HG02759 (cell line): ENCODE measurements around the gene GNAT3.

Source experiments
- ATAC-seq: cut with Tn5 transposase; IDR thresholded peaks from one replicate; pipeline ENCODE4 v1.9.1; 2021; ENCODE audit warnings: mild to moderate bottlenecking, moderate library complexity; ENCODE audit not compliant: unreplicated experiment

GNAT3 gene

GRCh38 chr7:80505900-80506500 is 5.9 kb downstream of the GNAT3 start:
- no peak for ATAC-seq

DNA sequence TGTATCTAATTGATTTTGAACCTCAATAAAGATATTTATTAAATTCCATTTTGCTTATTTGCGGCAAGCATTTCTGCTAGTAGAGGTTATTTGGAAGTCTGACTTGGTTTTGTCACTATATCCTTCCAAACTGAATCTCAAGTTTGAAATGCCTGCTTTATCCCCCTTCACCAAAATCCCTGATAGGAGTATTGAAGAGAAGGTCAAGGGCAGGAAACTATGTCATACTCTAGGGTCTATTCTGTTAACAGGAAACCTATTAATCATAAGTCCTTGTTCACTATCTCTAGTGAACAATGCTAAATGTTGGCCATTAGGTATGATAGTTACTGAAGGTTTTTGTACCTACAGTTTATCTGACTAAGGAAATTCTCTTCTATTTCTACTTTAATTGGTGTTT is 11.5 kb downstream of the GNAT3 start:
- ATAC-seq = no peak

GRCh38 chr7:80499350-80499953 is 12.4 kb downstream of the GNAT3 start:
- ATAC-seq = no peak

DNA sequence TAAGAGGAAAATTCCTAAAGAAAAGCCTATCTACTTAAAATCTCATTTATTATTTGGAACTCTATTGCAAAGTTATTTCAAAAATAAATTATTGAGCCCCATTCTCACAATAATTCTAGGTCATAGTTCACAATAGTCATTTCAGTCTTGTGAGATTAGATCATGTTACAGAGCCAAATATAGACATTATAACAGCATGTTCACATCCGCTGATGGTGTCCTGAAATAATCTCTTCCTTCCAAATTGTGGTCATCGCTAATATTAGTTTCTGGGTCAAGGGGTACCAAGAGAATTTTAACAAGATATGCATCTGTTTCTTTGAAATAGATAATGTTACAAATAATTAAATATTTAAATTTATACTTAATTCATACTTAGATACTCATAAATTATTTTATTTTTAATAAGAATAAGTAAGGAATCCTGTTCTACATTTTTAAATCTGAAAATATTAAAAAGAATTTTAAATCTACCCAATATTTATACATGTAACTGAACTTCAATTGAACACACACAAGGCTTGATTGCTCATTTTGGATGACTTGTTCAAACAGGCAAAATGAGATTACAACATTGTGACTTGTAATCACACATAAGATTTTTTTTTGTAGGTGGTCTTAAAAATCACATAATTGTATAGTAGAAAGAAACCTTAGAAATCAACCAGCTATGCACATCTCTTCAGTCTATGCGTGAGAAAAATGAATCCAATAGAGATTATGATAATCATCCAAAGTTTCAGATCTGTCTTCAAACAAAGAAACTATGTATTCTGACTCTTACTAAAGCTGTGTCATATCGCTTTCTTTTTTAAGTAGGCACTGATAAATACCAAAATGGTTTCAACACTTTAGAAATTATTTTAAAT is 13.1 kb downstream of the GNAT3 start:
- ATAC-seq = no peak

GRCh38 chr7:80496586-80496985 is 15.3 kb downstream of the GNAT3 start:
- no peak for ATAC-seq

DNA sequence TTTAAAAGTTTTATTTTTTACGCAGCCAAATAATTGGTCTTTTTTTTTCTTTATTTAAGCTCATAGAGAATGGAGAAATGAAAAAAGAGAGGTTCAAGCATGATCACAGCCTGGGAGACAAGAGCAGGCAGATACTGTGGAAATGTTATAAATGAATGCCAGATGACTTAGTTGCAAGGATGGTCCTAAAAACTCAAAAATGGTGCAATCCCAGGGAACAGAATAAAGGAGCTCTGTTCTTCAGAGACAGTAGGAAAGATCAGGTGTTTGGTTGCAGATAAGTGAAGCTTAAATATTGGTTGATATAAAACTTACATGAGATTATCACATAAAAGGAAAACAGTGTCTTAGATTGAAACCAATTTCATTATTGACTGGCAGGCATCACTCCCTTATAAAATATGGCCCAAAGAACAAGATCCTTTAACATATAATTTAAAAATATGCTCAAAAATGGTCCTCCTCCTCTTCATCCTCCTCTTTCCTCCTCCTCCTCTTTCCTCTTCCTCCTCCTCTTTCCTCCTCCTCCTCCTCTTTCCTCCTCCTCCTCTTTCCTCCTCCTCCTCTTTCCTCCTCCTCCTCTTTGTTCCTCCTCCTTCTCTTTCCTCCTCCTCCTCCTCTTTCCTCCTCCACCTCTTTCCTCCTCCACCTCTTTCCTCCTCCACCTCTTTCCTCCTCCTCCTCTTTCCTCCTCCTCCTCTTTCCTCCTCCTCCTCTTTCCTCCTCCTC is 18.6 kb downstream of the GNAT3 start:
- ATAC-seq = no peak

- no peak for ATAC-seq
Measured at GRCh38 chr7:80491462-80491861, 20.4 kb downstream of the GNAT3 start.

GRCh38 chr7:80488851-80489370 is 23.0 kb downstream of the GNAT3 start:
- no peak for ATAC-seq

DNA sequence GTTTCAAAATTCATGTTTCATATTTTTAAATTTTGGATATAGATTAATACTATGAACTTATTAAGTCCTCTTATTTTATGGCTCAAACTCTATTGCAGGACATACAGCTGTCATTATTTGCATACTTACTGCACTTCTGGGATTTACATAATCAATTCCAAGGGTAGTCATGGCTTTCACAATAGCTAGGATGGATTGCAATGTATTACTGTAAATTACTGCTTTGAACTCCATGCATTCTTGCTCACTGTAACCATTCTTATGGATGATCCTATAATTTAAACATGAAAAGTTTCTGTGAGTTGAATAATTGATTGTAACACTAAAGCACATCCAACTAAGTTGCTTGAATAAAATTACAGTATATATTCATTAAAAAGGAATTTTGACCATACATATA is 23.5 kb downstream of the GNAT3 start:
- no peak for ATAC-seq

DNA sequence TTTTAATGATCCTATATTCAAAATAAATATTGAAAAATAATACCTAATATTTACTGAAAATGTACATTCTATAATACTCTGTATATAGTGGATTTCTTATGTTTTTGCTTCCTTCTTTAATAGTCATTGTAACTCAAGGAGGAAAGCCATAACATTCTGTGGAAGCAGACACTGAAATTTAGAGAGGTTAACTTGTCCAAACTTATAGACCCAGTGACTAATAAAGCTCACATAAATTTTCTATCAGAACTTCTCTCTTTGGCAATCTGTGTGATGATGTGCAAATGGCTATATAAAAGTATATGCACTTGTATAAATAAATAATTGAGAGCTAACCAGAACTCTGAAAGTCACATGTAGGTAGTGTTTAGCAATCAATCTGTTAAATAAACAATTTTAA is 26.1 kb downstream of the GNAT3 start:
- no peak for ATAC-seq

DNA sequence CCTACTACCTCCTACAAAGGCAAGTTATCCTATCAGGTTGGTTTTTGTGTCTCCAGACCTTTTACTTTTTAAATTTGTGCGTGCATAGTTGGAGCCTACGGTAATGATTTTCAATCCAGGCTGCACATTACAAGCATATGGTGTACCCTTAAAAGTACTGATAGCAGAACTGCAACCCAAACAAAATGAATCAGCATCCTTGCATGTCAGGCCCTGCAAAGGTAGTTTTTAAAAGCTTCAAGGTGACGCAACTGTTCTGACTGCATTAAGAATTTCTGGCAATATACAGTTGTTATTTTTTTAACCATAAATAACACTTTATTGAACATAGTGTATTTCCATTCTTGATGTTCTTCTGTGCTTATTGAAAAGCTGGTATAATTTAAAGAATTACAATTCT is 28.9 kb downstream of the GNAT3 start:
- ATAC-seq = no peak

GRCh38 chr7:80481196-80481884 is 30.5 kb downstream of the GNAT3 start:
- ATAC-seq = no peak

- no peak for ATAC-seq
Measured at GRCh38 chr7:80480566-80480965, 31.3 kb downstream of the GNAT3 start.

DNA sequence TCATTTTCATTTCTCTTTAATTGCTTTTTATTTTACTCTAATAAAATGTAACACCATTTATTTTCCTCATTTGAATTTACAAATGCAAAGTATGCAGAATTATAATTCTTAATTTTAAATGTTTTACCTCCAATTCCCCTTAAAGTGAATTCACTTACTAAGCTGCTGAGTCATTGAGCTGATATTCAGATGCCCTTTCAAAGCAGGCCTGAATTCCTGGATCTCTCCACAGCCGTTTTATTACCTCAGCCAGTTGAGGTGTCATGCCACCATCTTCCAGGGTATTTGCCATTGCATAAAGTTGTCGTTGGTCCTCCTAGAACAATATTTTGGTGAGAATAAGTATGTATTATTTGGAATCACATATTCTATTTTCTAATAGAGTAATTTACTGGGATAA is 33.2 kb downstream of the GNAT3 start:
- no peak for ATAC-seq

DNA sequence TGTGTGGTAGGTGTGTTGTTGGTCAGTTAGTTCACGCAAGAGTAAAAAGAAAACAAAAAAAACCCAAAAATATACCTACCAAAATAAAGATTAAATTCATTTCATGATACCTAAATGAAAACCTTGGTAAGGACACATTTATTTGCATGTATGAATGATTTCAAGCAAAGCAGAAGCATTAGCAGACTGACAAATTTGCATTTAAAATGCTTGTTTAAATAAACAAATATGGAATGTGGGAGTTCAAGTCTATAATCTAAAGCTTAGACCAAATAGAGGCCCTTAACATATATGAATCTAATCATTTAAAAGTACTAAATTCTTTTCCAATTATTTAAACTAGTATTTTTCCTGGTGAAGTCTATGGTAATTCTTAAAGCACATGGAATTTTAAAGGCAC is 35.8 kb downstream of the GNAT3 start:
- ATAC-seq = no peak

GRCh38 chr7:80475383-80475782 is 36.5 kb downstream of the GNAT3 start:
- no peak for ATAC-seq

DNA sequence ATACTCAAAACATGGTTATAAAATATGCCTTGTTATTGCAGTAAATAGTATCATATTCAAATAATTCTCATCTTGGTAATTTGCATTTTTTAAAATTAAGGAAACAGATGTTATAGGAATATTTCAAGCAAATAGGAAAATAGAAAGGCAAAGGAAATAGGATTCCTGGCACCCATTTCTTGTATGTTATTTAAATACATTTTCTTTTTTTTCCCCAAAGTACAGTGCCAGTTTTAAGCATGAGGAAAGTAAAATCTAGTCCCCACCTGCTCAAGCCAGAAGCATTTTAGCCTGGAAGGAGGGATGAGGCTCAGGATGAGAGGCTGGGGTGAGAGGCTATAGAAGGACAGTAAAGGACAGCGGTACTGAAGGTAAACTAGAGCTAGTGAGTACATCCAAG is 38.1 kb downstream of the GNAT3 start:
- ATAC-seq = no peak

DNA sequence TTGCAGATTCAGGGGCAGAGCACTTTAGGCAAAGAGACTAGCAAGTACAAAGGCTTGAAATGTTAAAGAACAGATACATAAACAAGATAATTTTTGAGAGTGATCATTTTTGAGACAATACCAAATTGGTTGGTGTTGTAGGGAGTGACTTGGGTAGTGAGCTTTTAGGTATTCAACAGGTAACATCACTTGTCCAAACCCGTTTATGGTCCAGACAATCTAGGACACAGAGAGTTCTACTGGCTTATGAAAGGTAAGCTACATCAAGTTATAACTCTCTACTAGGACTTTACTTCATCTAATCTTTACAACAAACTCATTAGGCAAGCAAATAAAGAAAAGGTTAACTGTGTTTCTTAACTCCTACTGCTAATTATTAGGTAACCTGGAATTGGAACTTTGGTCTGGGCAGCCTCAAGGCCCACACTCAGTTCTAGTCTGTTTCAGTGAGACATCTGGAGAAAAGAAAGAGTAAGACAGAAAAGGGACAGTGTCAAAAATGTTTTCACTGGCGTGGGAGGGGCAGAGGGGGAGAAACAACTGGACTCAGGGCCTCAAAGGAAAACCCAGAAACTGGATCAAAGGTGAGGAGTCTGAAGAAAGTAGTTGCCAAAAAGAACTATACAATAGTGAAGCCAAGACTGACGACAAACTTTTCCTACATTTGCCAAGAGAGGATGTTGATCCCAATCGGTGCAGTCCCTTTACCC is 39.2 kb downstream of the GNAT3 start:
- ATAC-seq = no peak

GRCh38 chr7:80468931-80469714 is 42.7 kb downstream of the GNAT3 start:
- ATAC-seq = no peak
